Sigmoid colon (tissue), 7 donors: ENCODE data around the gene ROBO1. TPM values are rescaled to one million over a fixed set of nuclear protein-coding genes. Genes with fewer than 3 reads are reported as not detected.

ENCODE experiments used
- DNase-seq: peaks from one replicate; pipeline ENCODE4 v3.0.0-alpha.2; 2019
- H3K27ac ChIP-seq, 4 donors: fragments of 200-600 bp; sonication (generic); one replicate each; pipeline ENCODE4 v1.5.1; 2016 to 2019; ENCODE audit warnings: mild to moderate bottlenecking in 1 of 4
- H3K27me3 ChIP-seq, 3 donors: fragments of 200-600 bp; sonication (generic); one replicate each; pipeline ENCODE4 v1.5.1; 2019; ENCODE audit warnings: mild to moderate bottlenecking in 1 of 3
- H3K36me3 ChIP-seq, 4 donors: fragments of 200-600 bp; sonication (generic); one replicate each; pipeline ENCODE4 v1.5.1; 2016 to 2019
- H3K4me1 ChIP-seq, 4 donors: fragments of 200-600 bp; sonication (generic); one replicate each; pipeline ENCODE4 v1.5.1; 2017 to 2019
- H3K4me3 ChIP-seq, 4 donors: fragments of 200-600 bp; sonication (generic); one replicate each; pipeline ENCODE4 v1.5.1; 2017 to 2019; ENCODE audit warnings: mild to moderate bottlenecking in 2 of 4, moderate library complexity in 1 of 4
- H3K9me3 ChIP-seq, 4 donors: fragments of 200-600 bp in 3 of 4; sonication (generic) in 3 of 4; one replicate each; pipeline versions ENCODE4 v1.5.1 to v1.6.1; 2013 to 2019
- CTCF ChIP-seq, 4 experiments: fragments of 450-650 bp in 3 of 4; fragments of 200-600 bp in 1 of 4; IDR thresholded peaks; one replicate each; pipeline ENCODE4 v1.5.1; 2016 to 2019; ENCODE audit warnings: antibody characterized with exemption in 4 of 4, mild to moderate bottlenecking in 3 of 4, moderate library complexity in 2 of 4
- EP300 ChIP-seq, 4 donors: sonication (generic); formaldehyde crosslinking; IDR thresholded peaks; one replicate each; pipeline ENCODE4 v1.6.1; 2017; ENCODE audit warnings: antibody characterized with exemption in 4 of 4
- POLR2A ChIP-seq, 2 donors: fragments of 450-650 bp; IDR thresholded peaks; one replicate each; pipeline ENCODE4 v1.6.1; 2016; ENCODE audit warnings: antibody characterized with exemption in 2 of 2, mild to moderate bottlenecking in 2 of 2, moderate library complexity in 2 of 2
- POLR2AphosphoS5 ChIP-seq, 4 donors: sonication (generic); formaldehyde crosslinking; IDR thresholded peaks; one replicate each; pipeline ENCODE4 v1.6.1; 2017; ENCODE audit warnings: antibody characterized with exemption in 4 of 4
- WGBS, 2 donors: extraction: QIAGEN DNeasy Blood & Tissue Kit; methylation state at CpG; one replicate each; pipeline ENCODE4 v1.1.7; 2013; 5-methylcytosine and 5-hydroxymethylcytosine counted together
- intact Hi-C: fragments of 100-400 bp; cut with DNase I; formaldehyde crosslinking; loops from one replicate; pipeline ENCODE4 v1.15.1; 2023
- polyA plus RNA-seq, 3 donors: library from polyadenylated mRNA; stranded (reverse); fragments of 200-250 nt; gene quantifications; one replicate each; pipeline ENCODE4 v1.2.3, GENCODE V29; 2013
- total RNA-seq, 4 donors: library from RNA; depleted of rRNA; stranded (reverse); fragments of >200 nt; gene quantifications; one replicate each; pipeline ENCODE4 v1.1.0, GENCODE V29; 2016
- donor health status: healthy with polysubstance abuse.
- donor health status: Bipolar disorder and iron deficiency.
- donor health status: healthy.

The ROBO1 gene
- total and polyA plus RNA-seq, 7 donors: 0.69 to 45.7 (median 32.4) TPM

- TF ChIP-seq POLR2A (IDR thresholded peaks at IDR 0.05) (no peak), POLR2AphosphoS5 (IDR thresholded peaks at IDR 0.05) (no peak), EP300 (IDR thresholded peaks at IDR 0.05) (no peak), CTCF (IDR thresholded peaks at IDR 0.05) (no peak)
- H3K4me3 ChIP-seq: no peak overlapping the region
- H3K9me3 ChIP-seq: no peaks in the 10 kb centered on the region
- intact Hi-C loops: no loop called here
- H3K27ac ChIP-seq: no peak overlapping the region
- H3K27me3 ChIP-seq: no peaks in the 10 kb centered on the region
- DNase-seq: no peak
- 81 to 87% methylated on average over 2 of the region's 2 CpGs for WGBS, 2 donors
- H3K36me3 ChIP-seq: no peaks in the 10 kb centered on the region
- H3K4me1 ChIP-seq: peaks cover 0 to 8% (median 5%) of the 10 kb centered on the region in 4 donors
Observed at GRCh38 chr3:78907367-78907766, 860.4 kb downstream of the ROBO1 start.

DNA sequence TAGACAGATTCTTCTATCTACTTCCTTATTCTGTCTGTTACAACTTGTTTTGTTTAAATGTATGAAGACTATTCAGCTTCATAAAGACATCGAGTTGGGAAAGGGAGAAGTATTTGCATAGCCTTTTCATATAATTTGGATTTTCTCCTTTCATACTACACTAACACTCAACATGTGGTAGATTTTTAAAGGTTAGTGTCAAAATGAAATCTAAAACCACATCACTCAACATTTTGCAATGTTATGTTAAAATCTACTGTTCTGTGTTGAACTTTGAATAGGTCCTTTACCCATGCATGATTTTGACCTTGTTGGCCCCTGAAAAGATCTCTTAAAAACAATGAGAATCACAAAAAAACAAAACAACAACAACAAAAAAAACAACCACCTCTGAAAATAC lies 860.9 kb downstream of the ROBO1 start:
- no peaks in the 10 kb centered on the region for H3K27me3 ChIP-seq
- no peak for DNase-seq
- no peaks in the 10 kb centered on the region for H3K36me3 ChIP-seq
- no peak overlapping the region for H3K4me3 ChIP-seq
- TF ChIP-seq EP300 (IDR thresholded peaks at IDR 0.05): no peak
- no peak for TF ChIP-seq CTCF (IDR thresholded peaks at IDR 0.05)
- TF ChIP-seq POLR2AphosphoS5 (IDR thresholded peaks at IDR 0.05): no peak
- no peak for TF ChIP-seq POLR2A (IDR thresholded peaks at IDR 0.05)
- 61 to 76% methylated on average over 1 of the region's 1 CpG for WGBS, 2 donors
- no peak overlapping the region for H3K27ac ChIP-seq
- H3K9me3 ChIP-seq: no peaks in the 10 kb centered on the region
- peaks cover 0 to 8% (median 5%) of the 10 kb centered on the region in 4 donors for H3K4me1 ChIP-seq
- intact Hi-C loops: no loop called here

- Histone ChIP-seq H3K27ac (no peak overlapping the region), H3K4me3 (no peak overlapping the region), H3K4me1 (peaks cover 0 to 8% (median 5%) of the 10 kb centered on the region in 4 donors), H3K27me3 (no peaks in the 10 kb centered on the region), H3K9me3 (no peaks in the 10 kb centered on the region), H3K36me3 (no peaks in the 10 kb centered on the region)
- TF ChIP-seq EP300 (IDR thresholded peaks at IDR 0.05) (no peak), CTCF (IDR thresholded peaks at IDR 0.05) (no peak), POLR2A (IDR thresholded peaks at IDR 0.05) (no peak), POLR2AphosphoS5 (IDR thresholded peaks at IDR 0.05) (no peak)
- intact Hi-C loops: no loop called here
- no peak for DNase-seq
Observed at GRCh38 chr3:78906245-78906644, 861.6 kb downstream of the ROBO1 start.

GRCh38 chr3:78905700-78906099 lies 862.1 kb downstream of the ROBO1 start:
- intact Hi-C loops: no loop called here
- Histone ChIP-seq H3K9me3 (no peaks in the 10 kb centered on the region), H3K4me1 (peaks cover 0 to 8% (median 5%) of the 10 kb centered on the region in 4 donors), H3K27me3 (no peaks in the 10 kb centered on the region), H3K27ac (no peak overlapping the region), H3K36me3 (no peaks in the 10 kb centered on the region), H3K4me3 (no peak overlapping the region)
- WGBS, 2 donors: 83 to 84% methylated on average over 3 of the region's 3 CpGs
- no peak for TF ChIP-seq CTCF (IDR thresholded peaks at IDR 0.05)
- no peak for TF ChIP-seq EP300 (IDR thresholded peaks at IDR 0.05)
- TF ChIP-seq POLR2A (IDR thresholded peaks at IDR 0.05): no peak
- TF ChIP-seq POLR2AphosphoS5 (IDR thresholded peaks at IDR 0.05): no peak
- DNase-seq: no peak

DNA sequence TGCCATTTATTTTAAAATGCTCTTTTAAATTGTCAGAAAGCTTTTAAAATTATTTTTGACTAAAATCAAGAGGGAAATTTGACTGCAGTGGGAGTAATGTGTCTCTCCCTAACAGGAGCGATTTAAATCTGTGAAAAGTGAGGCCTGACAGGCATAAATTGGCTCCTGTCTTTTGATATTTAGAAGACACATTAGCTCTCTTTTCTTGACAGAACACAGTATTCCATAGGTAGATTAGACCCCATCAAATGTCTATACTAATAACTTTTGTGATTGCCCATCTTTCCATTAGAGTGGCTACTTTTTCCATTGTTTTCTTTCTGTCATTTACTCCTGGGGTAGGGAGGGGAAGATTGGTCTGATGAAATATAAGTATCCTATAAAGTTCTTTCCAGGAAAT lies 866.3 kb downstream of the ROBO1 start:
- no peak overlapping the region for H3K4me3 ChIP-seq
- intact Hi-C loops: no loop called here
- TF ChIP-seq POLR2AphosphoS5 (IDR thresholded peaks at IDR 0.05) (no peak), EP300 (IDR thresholded peaks at IDR 0.05) (no peak), CTCF (IDR thresholded peaks at IDR 0.05) (no peak), POLR2A (IDR thresholded peaks at IDR 0.05) (no peak)

More for the DNA sequence above, 866.3 kb downstream of the ROBO1 start:
- H3K27me3 ChIP-seq: no peaks in the 10 kb centered on the region
- WGBS, 2 donors: 93 to 94% methylated on average over 1 of the region's 1 CpG
- DNase-seq: no peak
- no peak overlapping the region for H3K27ac ChIP-seq
- H3K4me1 ChIP-seq: no peaks in the 10 kb centered on the region
- no peaks in the 10 kb centered on the region for H3K9me3 ChIP-seq
- no peaks in the 10 kb centered on the region for H3K36me3 ChIP-seq
